HG03139 (cell line): ENCODE results near the gene BRICD5.

Experiments used
- ATAC-seq: cut with Tn5 transposase; IDR thresholded peaks from one replicate; pipeline ENCODE4 v1.9.1; 2021; ENCODE audit not compliant: unreplicated experiment

The BRICD5 gene

GRCh38 chr16:2237493-2238149 is 27.0 kb upstream of the BRICD5 start:
- no peak for ATAC-seq

GRCh38 chr16:2237102-2237482 is 26.4 kb upstream of the BRICD5 start:
- no peak for ATAC-seq

- no peak for ATAC-seq
Measured at GRCh38 chr16:2236337-2237101, 25.9 kb upstream of the BRICD5 start, which contains the start of gene DNASE1L2. Gene DNASE1L2 (plus strand): TSS chr16:2236444. CDS start chr16:2236817, 373 bp downstream.

GRCh38 chr16:2235695-2236336 is 25.2 kb upstream of the BRICD5 start:
- ATAC-seq, result no peak

GRCh38 chr16:2235234-2235651 is 24.6 kb upstream of the BRICD5 start:
- no peak for ATAC-seq

GRCh38 chr16:2234813-2235170 is 24.1 kb upstream of the BRICD5 start:
- ATAC-seq, result no peak

GRCh38 chr16:2233872-2234812 is 23.5 kb upstream of the BRICD5 start:
- no peak for ATAC-seq

- ATAC-seq, result no peak
Measured at GRCh38 chr16:2233046-2233775, 22.5 kb upstream of the BRICD5 start.

- ATAC-seq, result no peak
Measured at GRCh38 chr16:2232094-2232990, 21.7 kb upstream of the BRICD5 start.

- ATAC-seq, result no peak
Measured at GRCh38 chr16:2231016-2231931, 20.6 kb upstream of the BRICD5 start.

- no peak for ATAC-seq
Measured at GRCh38 chr16:2230376-2230775, 19.7 kb upstream of the BRICD5 start.

GRCh38 chr16:2229632-2230250 is 19.1 kb upstream of the BRICD5 start:
- ATAC-seq, result no peak

GRCh38 chr16:2229091-2229490 is 18.4 kb upstream of the BRICD5 start:
- ATAC-seq, result no peak

- no peak for ATAC-seq
Measured at GRCh38 chr16:2228161-2228824, 17.6 kb upstream of the BRICD5 start.

- ATAC-seq, result no peak
Measured at GRCh38 chr16:2226918-2227317, 16.3 kb upstream of the BRICD5 start.

- ATAC-seq, result no peak
Measured at GRCh38 chr16:2226245-2226793, 15.7 kb upstream of the BRICD5 start.

GRCh38 chr16:2223942-2224486 is 13.4 kb upstream of the BRICD5 start:
- no peak for ATAC-seq
